ENCODE results near the gene CTBP2. TPM values are rescaled to one million over a fixed set of nuclear protein-coding genes. Genes with fewer than 3 reads are reported as not detected.
"Not testable (repeated sequence)": the region's sequence is repeated elsewhere in the genome, so short reads cannot be mapped to it uniquely, and the experiment has no call there.

Gene CTBP2
- total RNA-seq, 4 donors from 2014 or later: 65.9 to 129 (median 71.2) TPM

DNA sequence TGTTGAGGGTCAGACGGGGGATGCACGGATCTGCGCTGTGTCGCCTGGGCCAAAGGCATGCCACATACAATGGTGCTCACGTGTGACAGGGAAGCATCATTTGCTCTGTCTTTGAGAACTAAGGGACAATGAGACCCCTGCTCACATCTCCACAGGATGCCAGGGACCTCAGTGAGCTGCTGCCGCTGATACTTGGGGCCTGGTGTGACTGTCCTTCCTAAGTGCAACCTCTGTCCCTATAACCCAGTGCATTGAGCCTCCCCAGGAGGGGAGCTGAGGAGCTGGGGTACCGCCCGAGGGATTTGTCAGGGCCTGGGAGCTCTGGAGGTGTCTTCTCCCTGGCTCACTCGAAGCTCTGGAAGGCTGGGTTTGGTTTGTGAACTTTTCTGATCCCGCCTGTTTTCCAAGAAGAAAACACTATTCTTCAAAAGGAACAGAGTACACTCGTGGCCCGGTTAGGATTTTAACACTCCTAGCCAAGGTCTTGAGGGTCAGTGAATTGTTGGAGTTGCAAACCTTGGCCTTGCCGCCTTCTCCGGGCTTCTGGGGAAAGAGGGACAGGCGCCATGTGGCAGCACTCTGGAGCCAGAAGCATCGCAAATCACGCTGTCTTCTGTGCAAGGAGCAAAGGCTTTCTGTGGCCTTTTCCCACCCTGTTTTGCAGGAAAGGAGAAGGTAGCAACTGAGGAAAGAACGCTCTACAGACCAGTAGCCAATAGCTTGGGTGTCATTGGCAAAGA lies 26.2 kb upstream of the CTBP2 start:
- TF ChIP-seq, protein P1, sequence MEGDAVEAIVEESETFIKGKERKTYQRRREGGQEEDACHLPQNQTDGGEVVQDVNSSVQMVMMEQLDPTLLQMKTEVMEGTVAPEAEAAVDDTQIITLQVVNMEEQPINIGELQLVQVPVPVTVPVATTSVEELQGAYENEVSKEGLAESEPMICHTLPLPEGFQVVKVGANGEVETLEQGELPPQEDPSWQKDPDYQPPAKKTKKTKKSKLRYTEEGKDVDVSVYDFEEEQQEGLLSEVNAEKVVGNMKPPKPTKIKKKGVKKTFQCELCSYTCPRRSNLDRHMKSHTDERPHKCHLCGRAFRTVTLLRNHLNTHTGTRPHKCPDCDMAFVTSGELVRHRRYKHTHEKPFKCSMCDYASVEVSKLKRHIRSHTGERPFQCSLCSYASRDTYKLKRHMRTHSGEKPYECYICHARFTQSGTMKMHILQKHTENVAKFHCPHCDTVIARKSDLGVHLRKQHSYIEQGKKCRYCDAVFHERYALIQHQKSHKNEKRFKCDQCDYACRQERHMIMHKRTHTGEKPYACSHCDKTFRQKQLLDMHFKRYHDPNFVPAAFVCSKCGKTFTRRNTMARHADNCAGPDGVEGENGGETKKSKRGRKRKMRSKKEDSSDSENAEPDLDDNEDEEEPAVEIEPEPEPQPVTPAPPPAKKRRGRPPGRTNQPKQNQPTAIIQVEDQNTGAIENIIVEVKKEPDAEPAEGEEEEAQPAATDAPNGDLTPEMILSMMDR (IDR thresholded peaks at IDR 0.05): no peak
- no peak for TF ChIP-seq POLR2A (IDR thresholded peaks at IDR 0.05)
- no peaks in the 10 kb centered on the region for H3K4me1 ChIP-seq
- no peak for DNase-seq
- intact Hi-C loops (cut with DNase I; ENCODE audit: low total_unique reads): no loop called here
- no peaks in the 10 kb centered on the region for H3K9me3 ChIP-seq
- H3K27ac ChIP-seq: no peak overlapping the region
- H3K4me3 ChIP-seq: no peak overlapping the region
- no peaks in the 10 kb centered on the region for H3K27me3 ChIP-seq
- no peaks in the 10 kb centered on the region for H3K36me3 ChIP-seq

DNA sequence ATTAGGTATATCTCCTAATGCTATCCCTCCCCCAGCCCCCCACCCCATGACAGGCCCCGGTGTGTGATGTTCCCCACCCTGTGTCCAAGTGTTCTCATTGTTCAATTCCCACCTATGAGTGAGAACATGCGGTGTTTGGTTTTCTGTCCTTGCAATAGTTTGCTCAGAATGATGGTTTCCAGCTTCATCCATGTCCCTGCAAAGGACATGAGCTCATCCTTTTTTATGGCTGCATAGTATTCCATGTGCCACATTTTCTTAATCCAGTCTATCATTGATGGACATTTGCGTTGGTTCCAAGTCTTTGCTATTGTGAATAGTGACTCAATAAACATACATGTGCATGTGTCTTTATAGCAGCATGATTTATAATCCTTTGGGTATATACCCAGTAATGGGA lies 18.7 kb upstream of the CTBP2 start:
- H3K9me3 ChIP-seq; H3K36me3 ChIP-seq; DNase-seq; H3K4me3 ChIP-seq; H3K27me3 ChIP-seq; intact Hi-C loops (cut with DNase I; ENCODE audit: low total_unique reads); H3K4me1 ChIP-seq; H3K27ac ChIP-seq: not testable (repeated sequence)

DNA sequence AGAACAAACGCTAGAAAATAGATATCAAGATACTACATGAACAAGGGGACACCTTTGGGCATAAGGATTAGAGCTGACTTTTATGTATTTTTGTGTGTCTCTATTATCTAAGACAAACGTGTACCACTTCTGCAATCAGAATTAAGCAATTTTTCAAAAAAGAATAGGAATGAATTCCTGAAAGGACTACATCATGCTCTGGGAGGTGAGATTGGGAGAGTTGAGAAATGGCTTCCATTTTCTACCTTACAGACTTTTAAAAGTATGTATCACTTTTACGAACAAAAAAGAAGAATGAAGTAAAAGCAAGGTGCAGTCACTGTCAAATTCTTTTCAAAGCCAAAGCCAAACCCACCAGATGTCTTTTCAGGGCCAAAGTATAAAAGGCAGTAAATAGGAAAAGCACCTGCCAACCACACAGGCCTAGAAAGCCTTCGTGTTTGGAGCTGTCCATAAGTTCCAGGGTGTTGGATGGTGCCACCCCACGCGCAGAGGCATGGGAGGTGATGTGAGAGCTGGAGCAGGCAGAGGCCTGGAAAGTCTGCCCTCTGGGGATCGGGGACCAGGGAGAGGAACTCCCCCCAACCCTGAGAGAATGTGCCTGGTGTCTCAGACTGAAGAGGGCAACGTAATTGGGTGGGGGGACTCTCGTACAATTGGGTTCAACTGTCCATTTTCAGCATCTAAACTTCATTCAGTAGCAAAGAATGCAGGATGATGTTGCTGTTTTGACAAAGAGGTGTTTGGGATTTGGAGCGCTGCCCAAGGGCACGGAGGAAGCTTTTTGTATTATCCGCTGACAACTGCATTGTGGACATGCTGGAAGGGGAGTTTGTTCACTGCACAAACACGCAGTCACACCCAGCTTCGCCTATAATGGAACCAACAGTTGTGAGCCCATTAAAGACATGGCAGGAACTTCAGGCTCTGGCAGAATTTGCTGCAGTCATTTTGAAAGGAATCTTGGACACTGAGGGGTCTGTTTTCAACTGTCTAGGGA lies 17.6 kb upstream of the CTBP2 start:
- TF ChIP-seq POLR2A (IDR thresholded peaks at IDR 0.05): no peak
- TF ChIP-seq, protein P1 (IDR thresholded peaks at IDR 0.05): no peak
- peaks cover 0 to 5% of the 10 kb centered on the region in 2 donors for H3K27me3 ChIP-seq
- H3K36me3 ChIP-seq: no peaks in the 10 kb centered on the region
- H3K9me3 ChIP-seq: no peaks in the 10 kb centered on the region
- no peak overlapping the region for H3K27ac ChIP-seq
- intact Hi-C loops (cut with DNase I; ENCODE audit: low total_unique reads): no loop called here
- H3K4me1 ChIP-seq: no peaks in the 10 kb centered on the region
- no peak for DNase-seq
- no peak overlapping the region for H3K4me3 ChIP-seq

DNA sequence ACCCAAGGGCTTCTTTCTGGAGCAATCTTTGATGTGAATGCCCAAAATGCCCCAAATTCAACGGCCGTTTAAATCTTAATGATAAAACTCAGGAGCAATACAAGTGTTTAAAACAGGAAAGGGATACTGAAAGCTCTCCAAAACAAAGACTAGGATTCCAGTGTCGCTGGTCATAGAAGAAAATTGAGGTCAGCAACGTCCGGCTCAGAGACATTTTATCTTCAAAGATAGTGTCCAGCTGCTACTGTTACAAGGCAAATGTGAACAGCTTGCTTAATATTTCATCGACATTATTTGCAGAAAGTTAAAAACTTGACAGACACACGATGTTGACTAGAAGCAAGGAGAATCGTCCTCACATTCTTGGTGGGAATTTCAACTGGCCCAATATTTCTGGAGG lies 15.4 kb upstream of the CTBP2 start:
- no peak overlapping the region for H3K4me3 ChIP-seq
- intact Hi-C loops (cut with DNase I; ENCODE audit: low total_unique reads): no loop called here
- no peaks in the 10 kb centered on the region for H3K9me3 ChIP-seq
- peaks cover 0 to 5% of the 10 kb centered on the region in 2 donors for H3K27me3 ChIP-seq
- H3K27ac ChIP-seq: no peak overlapping the region
- no peaks in the 10 kb centered on the region for H3K4me1 ChIP-seq
- no peak for DNase-seq
- no peak for TF ChIP-seq POLR2A (IDR thresholded peaks at IDR 0.05)
- H3K36me3 ChIP-seq: no peaks in the 10 kb centered on the region

DNA sequence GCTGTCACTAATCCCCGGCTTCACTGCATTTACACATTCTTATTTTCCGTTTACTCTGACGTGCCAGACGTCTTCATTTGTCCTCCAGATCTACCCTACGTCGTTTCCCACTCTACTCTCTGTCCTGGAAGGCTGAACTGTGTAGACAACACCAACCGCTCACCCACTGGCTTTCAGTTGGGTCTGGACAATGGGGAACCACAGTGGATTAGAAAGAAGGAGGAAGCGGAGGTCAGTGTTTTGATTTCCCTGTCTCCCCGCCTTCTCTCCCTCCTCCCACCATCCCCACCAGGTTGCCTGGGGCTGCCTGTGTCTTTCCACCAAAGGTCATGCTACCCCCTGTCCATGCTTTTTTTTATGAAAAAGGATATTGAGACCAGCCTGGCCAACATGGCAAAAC lies 14.0 kb upstream of the CTBP2 start:
- TF ChIP-seq POLR2A (IDR thresholded peaks at IDR 0.05): no peak
- TF ChIP-seq, protein P1 (IDR thresholded peaks at IDR 0.05): no peak
- DNase-seq: no peak
- Histone ChIP-seq H3K9me3 (no peaks in the 10 kb centered on the region), H3K4me1 (no peaks in the 10 kb centered on the region), H3K36me3 (no peaks in the 10 kb centered on the region), H3K4me3 (no peak overlapping the region), H3K27me3 (peaks cover 0 to 5% of the 10 kb centered on the region in 2 donors), H3K27ac (no peak overlapping the region)
- intact Hi-C loops (cut with DNase I; ENCODE audit: low total_unique reads): no loop called here

DNA sequence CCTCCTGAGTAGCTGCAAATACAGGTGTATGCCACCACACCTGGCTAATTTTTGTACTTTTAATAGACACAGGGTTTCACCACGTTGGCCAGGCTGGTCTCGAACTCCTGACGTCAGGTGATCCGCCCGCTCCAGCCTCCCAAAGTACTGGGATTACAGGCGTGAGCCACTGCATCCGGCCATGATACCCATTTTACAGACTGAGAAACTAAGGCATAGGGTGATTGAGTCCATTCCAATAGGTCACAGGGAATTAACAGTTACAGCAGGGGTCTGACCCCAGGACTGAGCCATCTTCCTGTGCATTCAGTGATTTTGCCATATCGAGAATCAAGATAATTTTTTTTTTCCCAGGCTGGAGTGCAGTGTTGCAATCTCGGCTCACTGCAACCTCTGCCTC lies 12.3 kb upstream of the CTBP2 start:
- intact Hi-C loops (cut with DNase I; ENCODE audit: low total_unique reads): no loop called here
- H3K4me3 ChIP-seq: no peak overlapping the region
- H3K9me3 ChIP-seq: no peaks in the 10 kb centered on the region
- no peak for DNase-seq
- H3K27ac ChIP-seq: no peak overlapping the region
- peaks cover 0 to 5% of the 10 kb centered on the region in 2 donors for H3K27me3 ChIP-seq
- H3K36me3 ChIP-seq: no peaks in the 10 kb centered on the region
- no peak for TF ChIP-seq POLR2A (IDR thresholded peaks at IDR 0.05)
- H3K4me1 ChIP-seq: no peaks in the 10 kb centered on the region
